GM21737 (cell line): ENCODE measurements around the gene ZNF3.
"Not testable (repeated sequence)": the region's sequence is repeated elsewhere in the genome, so short reads cannot be mapped to it uniquely, and the experiment has no call there.

Experiments used
- ATAC-seq: cut with Tn5 transposase; IDR thresholded peaks from one replicate; pipeline ENCODE4 v1.9.1; 2021; ENCODE audit warnings: mild to moderate bottlenecking, moderate library complexity; ENCODE audit not compliant: unreplicated experiment

ZNF3 gene

GRCh38 chr7:100081535-100082102 is at the start of gene ZNF3:
TSS of gene ZNF3 (minus strand) at chr7:100081723. CDS start at chr7:100077357, 4,366 bp downstream.
- ATAC-seq, result peak; percentile 87

GRCh38 chr7:100130608-100131453 is 49.3 kb upstream of the ZNF3 start:
- no peak for ATAC-seq

DNA sequence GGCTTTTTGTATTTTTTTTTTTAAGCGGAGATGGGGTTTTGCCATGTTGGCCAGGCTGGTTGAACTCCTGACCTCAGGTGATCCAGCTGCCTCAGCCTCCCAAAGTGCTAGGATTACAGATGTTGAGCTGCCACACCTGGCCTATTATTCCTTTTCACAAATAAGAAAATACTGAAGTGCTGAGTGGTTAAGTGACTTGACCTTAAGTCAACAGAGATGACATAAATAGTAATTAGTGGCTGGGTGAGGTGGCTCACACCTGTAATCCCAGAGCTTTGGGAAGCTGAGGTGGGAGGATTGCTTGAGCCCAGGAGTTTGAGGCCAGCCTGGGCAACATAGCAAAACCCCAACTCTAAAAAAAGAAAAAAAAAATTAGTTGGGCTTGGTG is 48.7 kb upstream of the ZNF3 start:
- ATAC-seq, result not testable (repeated sequence)

DNA sequence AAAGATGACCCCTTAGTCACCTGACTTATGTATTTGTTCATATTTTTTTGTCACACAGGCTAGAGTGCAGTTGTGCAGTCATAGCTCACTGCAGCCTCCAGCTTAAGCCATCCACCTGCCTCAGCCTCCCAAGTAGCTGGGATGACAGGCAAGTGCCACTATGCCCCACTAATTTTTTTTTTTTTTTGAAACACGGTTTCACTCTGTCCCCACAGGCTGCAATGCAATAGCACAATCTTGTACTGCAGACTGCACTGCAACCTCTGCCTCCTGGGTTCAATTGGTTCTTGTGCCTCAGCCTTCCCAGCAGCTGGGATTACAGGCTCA is 47.1 kb upstream of the ZNF3 start:
- ATAC-seq, result no peak

GRCh38 chr7:100127866-100128636 is 46.5 kb upstream of the ZNF3 start:
- ATAC-seq, result no peak

- peak; percentile 57 for ATAC-seq
Measured at GRCh38 chr7:100126931-100127865, 45.7 kb upstream of the ZNF3 start, which contains the start of gene MBLAC1. TSS of gene MBLAC1 (plus strand) at chr7:100126967. CDS start at chr7:100127396, 429 bp downstream.

GRCh38 chr7:100126239-100126930 is 44.9 kb upstream of the ZNF3 start:
- no peak for ATAC-seq

DNA sequence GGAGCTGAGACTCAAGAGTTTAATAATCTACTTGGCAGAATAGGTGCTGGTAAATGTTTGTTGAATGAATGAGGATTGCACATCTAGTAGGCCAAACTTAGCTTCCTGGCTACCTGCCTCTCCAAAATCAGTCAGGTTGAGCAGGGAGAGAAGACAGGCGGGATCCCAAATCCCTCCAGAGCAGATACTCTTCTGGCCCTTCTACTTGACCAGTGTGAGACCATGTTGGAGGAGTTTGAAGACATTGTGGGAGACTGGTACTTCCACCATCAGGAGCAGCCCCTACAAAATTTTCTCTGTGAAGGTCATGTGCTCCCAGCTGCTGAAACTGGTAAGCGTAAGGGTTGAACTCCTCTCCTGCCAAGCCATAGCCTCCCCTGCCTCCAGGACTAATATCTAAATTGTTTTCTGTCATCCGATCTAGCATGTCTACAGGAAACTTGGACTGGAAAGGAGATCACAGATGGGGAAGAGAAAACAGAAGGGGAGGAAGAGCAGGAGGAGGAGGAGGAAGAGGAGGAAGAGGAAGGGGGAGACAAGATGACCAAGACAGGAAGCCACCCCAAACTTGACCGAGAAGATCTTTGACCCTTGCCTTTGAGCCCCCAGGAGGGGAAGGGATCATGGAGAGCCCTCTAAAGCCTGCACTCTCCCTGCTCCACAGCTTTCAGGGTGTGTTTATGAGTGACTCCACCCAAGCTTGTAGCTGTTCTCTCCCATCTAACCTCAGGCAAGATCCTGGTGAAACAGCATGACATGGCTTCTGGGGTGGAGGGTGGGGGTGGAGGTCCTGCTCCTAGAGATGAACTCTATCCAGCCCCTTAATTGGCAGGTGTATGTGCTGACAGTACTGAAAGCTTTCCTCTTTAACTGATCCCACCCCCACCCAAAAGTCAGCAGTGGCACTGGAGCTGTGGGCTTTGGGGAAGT is 43.0 kb upstream of the ZNF3 start:
- ATAC-seq, result no peak

DNA sequence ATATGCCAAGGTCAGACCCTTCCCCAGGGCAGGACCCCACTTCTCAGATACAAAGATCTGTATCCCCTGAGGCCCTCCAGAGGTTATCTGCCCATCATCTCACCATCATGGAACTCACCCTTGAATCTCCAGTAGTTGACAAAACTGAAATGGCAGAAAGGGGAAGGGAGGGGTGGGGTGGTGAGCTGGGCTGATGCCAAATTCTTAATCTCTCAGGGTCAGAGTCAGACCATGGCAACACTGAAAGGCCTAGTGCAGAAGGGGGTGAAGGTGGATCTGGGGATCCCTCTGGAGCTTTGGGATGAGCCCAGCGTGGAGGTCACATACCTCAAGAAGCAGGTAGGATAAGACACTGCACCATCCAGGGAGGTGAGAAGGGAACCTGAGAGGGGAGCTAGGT is 41.0 kb upstream of the ZNF3 start:
- no peak for ATAC-seq

- no peak for ATAC-seq
Measured at GRCh38 chr7:100122067-100122466, 40.5 kb upstream of the ZNF3 start.

DNA sequence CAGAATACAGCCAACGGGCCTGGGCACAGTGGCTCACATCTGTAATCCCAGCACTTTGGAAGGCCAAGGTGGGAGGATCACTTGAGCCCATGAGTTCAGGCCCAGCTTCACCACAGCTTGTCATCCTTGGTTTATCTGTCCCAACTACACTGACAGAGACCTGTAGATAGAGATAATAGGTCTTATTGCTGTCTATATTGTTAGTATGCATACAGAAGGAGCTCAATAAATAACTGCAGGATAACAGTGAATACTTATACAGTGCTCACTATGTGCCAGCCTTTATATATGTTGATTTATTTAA is 39.2 kb upstream of the ZNF3 start:
- no peak for ATAC-seq

GRCh38 chr7:100119970-100120732 is 38.6 kb upstream of the ZNF3 start:
- ATAC-seq, result peak; percentile 31

GRCh38 chr7:100119072-100119969 is 37.8 kb upstream of the ZNF3 start, which contains the start of the genes CNPY4 and TAF6:
TSS of gene CNPY4 (plus strand) at chr7:100119634. CDS start at chr7:100119745, 111 bp downstream.
TSS of gene TAF6 (minus strand) at chr7:100119358. CDS start at chr7:100114209, 5,149 bp downstream.
- peak; percentile 72 for ATAC-seq

- ATAC-seq, result no peak
Measured at GRCh38 chr7:100118388-100119071, 37.0 kb upstream of the ZNF3 start.

DNA sequence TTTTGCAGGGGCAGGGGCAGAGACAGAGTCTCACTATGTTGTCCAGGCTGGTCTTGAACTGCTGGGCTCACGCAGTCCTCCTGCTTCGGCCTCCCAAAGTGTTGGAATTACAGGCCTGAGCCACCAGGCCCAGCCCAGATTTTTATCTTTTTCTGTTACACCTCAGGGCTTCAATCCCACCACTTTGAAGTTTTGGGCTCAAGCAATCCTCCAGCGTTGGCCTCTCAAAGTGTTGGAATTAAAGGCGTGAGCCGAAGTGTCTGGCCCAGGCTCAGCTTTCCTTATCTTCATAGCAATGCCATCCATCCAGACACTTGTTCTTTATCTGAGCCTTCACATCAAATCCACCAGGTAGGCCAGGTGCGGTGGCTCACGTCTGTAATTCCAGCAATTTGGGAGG is 33.5 kb upstream of the ZNF3 start:
- ATAC-seq, result no peak

DNA sequence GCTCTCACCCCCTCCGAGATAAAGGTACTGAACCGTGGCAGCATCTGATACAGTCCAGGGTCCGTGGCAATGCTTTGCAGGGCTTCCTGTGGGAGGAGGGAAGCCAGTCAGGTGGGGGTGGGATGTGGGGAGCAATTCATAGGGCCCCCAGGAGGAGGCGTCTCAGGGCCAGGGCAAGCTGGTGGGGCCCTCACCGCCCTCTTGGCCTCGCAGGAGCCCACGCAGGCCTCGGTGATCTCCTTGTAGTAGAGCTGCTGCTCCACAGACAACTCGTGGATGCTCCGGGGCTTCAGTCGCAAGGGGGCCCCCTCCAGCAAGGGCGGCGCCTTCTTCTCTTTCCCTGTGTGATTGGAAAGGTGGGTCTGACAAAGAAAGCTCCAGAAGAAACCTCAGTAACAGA is 30.4 kb upstream of the ZNF3 start:
- no peak for ATAC-seq

DNA sequence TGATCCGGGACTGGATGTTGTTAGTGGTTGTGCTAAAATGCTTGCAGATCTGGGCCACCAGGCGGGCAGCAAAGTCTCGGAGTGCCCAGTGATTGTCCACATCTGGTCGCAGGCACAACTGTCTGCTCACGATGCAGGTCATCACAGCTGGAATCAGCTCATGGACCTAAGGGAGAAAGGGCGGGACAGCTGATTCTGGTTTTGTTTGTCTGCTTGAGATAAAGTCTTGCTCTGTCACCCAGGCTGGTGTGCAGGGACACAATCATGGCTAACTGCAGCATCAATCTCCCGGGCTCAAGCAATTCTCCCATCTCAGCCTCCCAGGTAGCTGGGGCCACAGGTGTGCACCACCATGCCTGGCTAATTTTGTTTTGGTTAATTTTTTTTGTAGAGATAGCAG is 29.6 kb upstream of the ZNF3 start:
- no peak for ATAC-seq
